SK-MEL-5 (cell line): Measurements from ENCODE around the gene SLC38A9. TPM values are rescaled to one million over a fixed set of nuclear protein-coding genes. Genes with fewer than 3 reads are reported as not detected.

ENCODE experiments used
- DNase-seq: peaks from one replicate; pipeline ENCODE4 v3.0.0-alpha.2; 2016; ENCODE audit warnings: low read depth, low spot score
- in situ Hi-C: cut with HindIII; loops from 2 replicates; pipeline ENCODE4 v1.10.0; 2016; ENCODE audit warnings: low sequenced_read_pairs, high pct_unique_total_duplicates, low pct_unique_long_range_greater_than_20kb
- total RNA-seq: library from RNA; depleted of rRNA; stranded (reverse); fragments of >200 nt; shearing (Covaris generic); gene quantifications from 2 replicates; pipeline ENCODE4 v1.2.3, GENCODE V29; 2014

SLC38A9 gene
- total RNA-seq, 1 experiment from 2014 or later: 44.0 TPM

- in situ Hi-C loops: no loop called here
Measured at GRCh38 chr5:55601628-55602027, 110.5 kb downstream of the SLC38A9 start.

GRCh38 chr5:55601204-55601618 is 110.9 kb downstream of the SLC38A9 start:
- no peak for DNase-seq
- in situ Hi-C loops: no loop called here

More at GRCh38 chr5:55601628-55602027, 110.5 kb downstream of the SLC38A9 start:
- DNase-seq: no peak

DNA sequence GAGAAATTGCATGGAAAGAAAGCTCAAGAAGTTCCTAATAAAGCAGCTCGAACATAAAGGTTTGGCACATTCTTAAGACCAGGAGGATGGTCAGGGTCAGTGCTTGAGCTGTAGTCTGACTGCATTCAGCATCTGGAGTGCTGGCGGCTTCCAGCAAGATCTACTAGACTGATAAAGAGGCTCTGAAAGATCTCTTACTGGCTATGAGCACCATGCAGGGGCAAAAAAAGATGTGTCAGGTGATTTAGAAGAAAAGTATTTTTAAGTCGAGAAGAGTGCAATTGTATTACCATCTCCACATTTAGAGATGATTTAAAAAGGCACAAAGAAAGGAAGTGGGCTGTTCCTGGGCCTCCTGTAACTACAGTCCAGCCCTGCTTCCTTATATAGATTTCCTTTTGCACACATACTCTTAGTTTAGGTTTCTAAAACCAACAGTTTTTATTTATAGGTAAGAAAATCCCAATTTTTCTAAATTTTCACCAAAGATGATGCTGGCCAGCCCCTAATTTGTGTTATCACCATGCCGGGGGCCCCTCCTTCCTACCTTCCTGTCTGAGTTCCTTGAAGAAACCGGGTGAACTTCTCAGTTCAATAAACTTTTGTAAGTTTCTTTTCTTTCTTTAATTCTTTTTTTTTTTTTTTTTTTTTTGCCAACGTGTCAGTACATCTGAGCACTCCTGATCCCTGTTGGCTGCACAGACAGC is 111.5 kb downstream of the SLC38A9 start:
- DNase-seq: no peak
- in situ Hi-C loops: no loop called here

DNA sequence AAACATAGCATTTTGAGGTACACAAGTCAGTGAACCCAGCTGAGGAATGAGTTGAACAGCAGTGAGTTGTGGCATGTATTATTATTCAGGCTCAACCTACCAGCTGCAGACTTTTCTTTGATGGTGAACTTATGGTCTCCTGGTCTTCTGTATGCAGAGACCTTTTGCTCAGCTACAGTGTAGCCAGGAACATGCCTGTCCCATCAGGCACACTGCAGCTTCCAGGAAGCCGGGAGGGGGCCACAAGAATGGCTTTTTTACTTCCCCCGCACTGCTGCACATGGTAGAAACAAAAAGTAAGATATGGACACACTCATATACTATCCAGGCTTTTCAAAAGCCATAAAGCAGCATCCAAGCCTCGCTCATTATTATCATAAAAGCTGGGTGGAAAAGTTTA is 112.0 kb downstream of the SLC38A9 start:
- in situ Hi-C loops: no loop called here
- DNase-seq: no peak

GRCh38 chr5:55599148-55600050 is 112.7 kb downstream of the SLC38A9 start:
- DNase-seq: no peak
- in situ Hi-C loops: no loop called here

GRCh38 chr5:55597014-55597981 is 114.8 kb downstream of the SLC38A9 start:
- in situ Hi-C loops: no loop called here
- peak; percentile 35 for DNase-seq

DNA sequence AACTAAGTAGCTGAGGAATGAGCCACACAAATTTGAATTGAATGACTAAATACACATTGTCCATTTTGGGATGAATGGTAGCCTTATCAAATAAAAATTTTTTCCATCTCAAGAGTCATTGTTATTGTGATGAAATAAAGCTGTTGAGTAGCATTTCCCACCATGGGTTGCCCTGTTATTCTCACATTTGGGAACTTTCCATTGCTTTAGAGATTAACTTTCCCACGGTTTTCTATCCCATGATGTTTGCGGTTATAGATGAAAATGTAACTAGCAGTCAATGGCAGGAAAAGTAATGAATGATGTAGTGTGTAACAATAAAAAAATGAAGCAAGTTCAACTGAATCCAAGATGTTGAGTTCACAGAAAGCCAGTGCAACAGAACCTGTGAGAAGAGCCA is 117.5 kb downstream of the SLC38A9 start:
- no peak for DNase-seq
- in situ Hi-C loops: no loop called here

DNA sequence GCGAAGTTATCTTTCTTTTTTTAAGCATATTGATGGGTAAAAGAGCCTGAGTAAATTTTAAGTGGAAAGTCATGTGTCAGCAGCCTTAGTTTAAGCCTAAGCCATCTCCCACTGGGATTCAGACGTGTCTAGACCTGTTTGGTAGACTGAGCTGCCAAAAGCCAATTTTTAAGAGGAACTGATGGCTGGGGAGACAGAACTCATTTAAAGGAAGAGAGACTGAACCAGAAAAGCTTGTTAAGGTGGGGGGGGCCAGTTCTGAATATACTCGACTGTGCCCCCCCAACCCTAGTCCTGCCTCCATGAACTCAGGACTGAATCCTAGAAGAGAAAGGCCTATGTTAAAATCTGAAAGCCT is 119.0 kb downstream of the SLC38A9 start:
- in situ Hi-C loops: no loop called here

DNA sequence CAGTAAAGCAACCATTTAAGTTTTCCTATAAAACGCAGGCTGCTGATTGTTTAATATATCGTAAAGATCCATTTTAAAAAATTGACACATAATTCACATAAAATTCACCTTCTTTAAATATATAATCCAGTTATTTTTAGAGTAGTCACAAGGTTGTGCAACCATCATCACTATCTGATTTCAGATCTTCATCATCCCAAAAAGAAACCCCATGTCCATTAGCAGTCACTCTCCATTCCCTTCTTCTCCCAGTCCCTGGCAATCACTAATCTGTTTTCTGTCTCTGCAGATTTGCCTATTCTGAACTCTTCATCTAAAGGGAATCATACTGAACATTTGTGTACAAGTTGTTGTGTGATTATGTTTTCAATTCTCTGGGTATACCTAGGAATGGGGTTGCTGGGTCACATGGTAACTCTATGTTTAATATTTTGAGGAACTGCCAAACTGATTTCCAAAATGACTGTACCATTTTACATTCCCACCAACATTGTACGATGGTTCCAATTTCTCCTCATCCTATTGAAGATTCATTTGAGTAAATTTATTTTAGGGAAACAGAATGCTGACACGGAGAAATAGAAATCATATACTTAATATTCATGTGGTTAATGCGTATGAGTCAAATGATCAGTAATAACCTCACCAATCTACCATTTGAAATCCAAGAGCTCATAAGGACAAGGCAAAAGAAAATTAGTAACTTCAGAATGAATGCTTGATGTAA is 119.6 kb downstream of the SLC38A9 start:
- in situ Hi-C loops: no loop called here
- no peak for DNase-seq

More for the DNA sequence above, 119.0 kb downstream of the SLC38A9 start:
- DNase-seq: no peak

- no peak for DNase-seq
- in situ Hi-C loops: no loop called here
Measured at GRCh38 chr5:55591686-55592085, 120.4 kb downstream of the SLC38A9 start.

- in situ Hi-C loops: no loop called here
- DNase-seq: no peak
Measured at GRCh38 chr5:55585206-55585610, 126.9 kb downstream of the SLC38A9 start.

- in situ Hi-C loops: no loop called here
Measured at GRCh38 chr5:55584398-55585205, 127.5 kb downstream of the SLC38A9 start.

GRCh38 chr5:55583578-55583977 is 128.5 kb downstream of the SLC38A9 start:
- in situ Hi-C loops: no loop called here
- DNase-seq: no peak

More at GRCh38 chr5:55584398-55585205, 127.5 kb downstream of the SLC38A9 start:
- DNase-seq: no peak

DNA sequence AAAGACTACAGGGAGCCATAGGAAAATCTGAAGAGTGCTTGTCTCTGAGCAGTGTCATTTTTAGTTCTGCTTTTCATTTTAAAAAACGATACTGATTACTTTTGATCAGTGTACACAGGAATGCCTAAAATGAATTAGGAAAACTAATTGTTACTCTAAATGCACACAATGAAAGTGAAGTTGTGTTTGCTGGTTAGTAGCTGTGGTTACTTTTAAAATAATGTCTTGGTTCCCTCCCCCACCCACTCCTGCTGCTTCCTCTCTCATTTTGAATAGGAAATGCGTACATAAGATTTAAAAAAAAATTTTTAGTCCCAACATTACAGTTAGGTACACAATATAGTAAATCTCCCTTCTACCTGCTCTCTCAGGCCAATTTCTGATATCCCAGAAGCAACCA is 129.9 kb downstream of the SLC38A9 start:
- in situ Hi-C loops: no loop called here
- no peak for DNase-seq

DNA sequence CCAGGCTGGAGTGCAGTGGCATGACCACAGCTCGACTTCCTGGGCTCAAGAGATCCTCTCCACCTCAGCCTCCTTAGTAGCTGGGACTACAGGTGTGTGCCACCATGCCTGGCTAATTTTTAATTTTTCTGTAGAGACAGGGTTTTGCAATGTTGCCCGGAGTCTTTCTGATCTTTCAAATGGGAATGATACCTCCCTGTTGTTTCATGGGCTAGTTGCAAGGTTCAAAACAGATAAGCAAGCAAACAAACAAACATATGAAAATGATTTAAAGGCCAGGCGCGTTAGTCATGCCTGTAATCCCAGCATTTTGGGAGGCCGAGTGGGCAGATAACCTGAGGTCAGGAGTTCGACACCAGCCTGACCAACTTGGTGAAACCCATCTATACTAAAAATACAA is 132.1 kb downstream of the SLC38A9 start:
- in situ Hi-C loops: no loop called here
- no peak for DNase-seq

DNA sequence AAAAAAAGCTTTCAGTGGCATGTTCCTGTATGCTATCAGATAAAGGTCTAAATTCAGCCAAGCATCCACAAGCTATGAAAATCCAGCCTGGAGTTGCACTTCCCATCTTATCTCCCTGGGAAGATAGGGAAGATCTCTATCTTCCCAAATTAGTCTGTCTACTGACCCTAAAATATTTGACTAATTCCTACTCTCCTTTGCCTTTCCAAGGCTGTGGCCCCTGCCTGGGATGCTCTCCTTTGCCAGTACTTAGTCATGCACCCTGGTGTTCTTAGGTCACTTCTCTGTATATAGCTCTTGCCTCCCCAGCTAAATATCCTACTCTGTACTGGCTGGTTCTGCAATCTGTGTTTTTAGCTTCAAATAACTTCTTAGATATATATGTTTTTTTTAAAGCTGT is 133.4 kb downstream of the SLC38A9 start:
- in situ Hi-C loops: no loop called here
- no peak for DNase-seq
